GM18498 (cell line): ENCODE results near the gene YIF1A.
"Not testable (repeated sequence)": the region's sequence is repeated elsewhere in the genome, so short reads cannot be mapped to it uniquely, and the experiment has no call there.

Experiments used
- ATAC-seq: cut with Tn5 transposase; IDR thresholded peaks from one replicate; pipeline ENCODE4 v1.9.1; 2021; ENCODE audit warnings: mild to moderate bottlenecking, moderate library complexity; ENCODE audit not compliant: unreplicated experiment

Gene YIF1A

GRCh38 chr11:66311965-66312548 is 23.1 kb upstream of the YIF1A start:
- ATAC-seq: peak; percentile 73

DNA sequence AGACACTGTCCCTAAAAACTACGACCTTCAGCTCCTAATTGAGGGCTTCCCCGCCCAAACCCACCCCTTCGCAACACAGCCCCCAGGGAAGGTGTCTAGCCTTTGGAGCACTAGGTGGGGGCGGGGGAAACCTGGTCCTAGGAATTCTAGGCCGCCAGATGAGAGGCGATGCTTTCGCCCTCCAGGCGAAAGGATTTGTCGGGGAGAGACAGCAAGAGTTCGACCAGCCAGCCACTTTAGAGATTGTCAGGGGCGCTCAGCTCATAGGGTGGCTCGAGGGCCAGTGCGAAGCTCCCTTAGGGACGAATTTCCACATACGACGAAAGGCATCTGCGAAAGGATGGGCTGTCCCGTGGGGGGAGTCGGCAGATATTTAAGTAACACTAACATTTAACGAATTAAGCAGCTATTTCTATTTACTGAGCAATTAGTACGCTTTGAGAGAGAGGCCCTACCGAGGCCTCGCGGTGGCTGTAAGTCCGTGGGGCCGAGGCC is 22.6 kb upstream of the YIF1A start:
- no peak for ATAC-seq

DNA sequence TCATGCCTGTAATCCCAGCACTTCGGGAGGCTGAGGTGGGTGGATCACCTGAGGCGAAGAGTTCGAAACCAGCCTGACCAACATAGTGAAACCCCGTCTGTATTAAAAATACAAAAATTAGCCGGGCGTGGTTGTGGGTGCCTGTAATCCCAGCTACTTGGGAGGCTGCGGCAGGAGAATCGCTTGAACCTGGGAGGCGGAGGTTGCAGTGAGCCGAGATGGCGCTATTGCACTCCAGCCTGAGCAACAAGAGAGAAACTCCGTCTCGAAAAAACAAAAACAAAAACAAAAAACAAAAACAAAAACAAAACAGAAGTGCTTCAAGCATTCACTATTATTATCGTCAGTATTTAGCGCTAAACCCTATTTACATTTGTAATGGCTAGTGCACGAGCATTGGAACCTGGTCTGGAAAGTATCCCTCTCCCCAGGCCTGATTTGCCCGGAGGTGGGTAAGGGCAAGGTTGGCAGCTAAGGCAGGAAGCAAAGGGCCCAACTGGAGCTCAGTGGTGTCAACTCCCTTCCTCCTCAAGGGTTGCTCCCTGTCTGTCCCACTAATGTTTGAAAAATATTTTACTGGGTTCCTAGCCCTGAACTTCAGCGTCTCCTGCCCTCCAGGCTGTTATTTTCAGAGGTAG is 22.0 kb upstream of the YIF1A start:
- not testable (repeated sequence) for ATAC-seq

DNA sequence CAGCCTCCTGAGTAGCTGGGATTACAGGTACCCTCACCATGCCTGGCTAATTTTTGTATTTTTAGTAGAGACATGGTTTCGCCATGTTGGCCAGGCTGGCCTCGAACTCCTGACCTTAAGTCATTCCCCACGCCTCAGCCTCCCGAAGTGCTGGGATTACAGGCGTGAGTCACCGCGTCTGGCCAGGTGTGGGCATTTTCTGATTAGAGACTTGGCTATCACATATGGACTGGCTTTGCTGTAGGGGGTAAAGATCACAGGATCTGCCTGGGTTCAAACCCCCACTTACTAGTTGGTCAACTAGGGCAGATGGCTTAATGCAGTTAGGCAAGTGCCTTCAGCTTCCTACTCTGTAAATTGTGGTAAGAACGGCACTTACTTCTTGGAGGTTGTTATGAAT is 21.4 kb upstream of the YIF1A start:
- no peak for ATAC-seq

GRCh38 chr11:66309475-66309874 is 20.5 kb upstream of the YIF1A start:
- no peak for ATAC-seq

DNA sequence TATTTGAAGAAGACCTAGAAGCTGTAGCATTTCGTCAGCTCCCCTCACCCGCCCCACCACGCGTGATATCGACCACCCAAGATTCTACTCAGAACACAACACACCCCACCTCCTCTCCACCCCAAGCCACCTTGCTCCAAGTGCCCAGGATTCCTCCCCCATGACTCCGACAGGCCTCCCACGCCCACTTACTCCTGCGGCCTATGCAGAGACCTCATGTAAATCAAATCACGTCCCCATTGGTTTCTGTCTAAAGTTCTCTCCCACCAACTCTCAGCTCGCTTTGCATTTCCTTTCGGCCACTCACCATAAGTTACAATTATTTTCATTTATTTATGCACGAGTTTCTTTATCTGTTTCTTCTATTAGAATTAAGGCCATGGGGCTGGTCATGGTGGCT is 13.7 kb upstream of the YIF1A start:
- no peak for ATAC-seq

DNA sequence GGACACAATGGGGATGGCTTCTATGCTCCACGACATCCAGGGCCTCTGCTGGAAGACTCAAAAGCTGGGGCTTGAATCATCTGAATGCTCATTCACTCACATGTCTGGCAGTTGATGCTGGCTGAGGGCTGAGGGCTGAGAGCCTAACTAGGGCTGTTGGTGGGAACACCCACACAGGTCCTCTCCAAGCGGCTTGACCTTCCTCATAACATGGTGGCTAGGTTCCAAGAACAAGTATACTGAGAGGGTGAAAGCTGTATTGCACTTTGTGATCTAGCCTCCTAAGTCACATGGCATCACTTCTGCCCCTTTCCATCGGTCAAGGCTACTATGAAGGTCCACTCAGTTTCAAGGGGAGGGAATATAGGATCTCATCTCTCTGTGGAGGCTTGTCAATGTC is 10.2 kb upstream of the YIF1A start:
- no peak for ATAC-seq

GRCh38 chr11:66297610-66298009 is 8.7 kb upstream of the YIF1A start:
- ATAC-seq: no peak

- no peak for ATAC-seq
Measured at GRCh38 chr11:66294626-66295620, 6.0 kb upstream of the YIF1A start.

- ATAC-seq: no peak
Measured at GRCh38 chr11:66293777-66294625, 5.1 kb upstream of the YIF1A start.

DNA sequence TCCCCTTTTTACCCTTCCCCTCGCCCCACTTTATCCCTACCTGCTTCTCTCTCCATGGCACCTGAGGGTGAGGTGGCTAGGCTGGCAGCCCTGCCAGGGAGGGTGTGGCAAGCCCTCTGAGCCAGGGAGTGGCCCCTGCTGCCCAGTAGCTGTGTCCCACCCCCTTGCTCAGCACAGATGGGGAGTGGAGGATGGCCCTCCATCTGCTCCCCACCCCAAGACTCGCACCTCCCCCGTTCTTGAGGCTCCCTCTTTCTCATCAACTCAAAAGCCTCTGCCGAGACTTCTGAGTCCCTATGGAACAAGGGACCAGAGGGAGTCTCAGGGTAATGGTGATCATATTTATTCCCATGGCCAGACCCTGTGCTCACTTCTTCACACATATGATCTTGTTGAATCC is 4.4 kb upstream of the YIF1A start:
- ATAC-seq: no peak

DNA sequence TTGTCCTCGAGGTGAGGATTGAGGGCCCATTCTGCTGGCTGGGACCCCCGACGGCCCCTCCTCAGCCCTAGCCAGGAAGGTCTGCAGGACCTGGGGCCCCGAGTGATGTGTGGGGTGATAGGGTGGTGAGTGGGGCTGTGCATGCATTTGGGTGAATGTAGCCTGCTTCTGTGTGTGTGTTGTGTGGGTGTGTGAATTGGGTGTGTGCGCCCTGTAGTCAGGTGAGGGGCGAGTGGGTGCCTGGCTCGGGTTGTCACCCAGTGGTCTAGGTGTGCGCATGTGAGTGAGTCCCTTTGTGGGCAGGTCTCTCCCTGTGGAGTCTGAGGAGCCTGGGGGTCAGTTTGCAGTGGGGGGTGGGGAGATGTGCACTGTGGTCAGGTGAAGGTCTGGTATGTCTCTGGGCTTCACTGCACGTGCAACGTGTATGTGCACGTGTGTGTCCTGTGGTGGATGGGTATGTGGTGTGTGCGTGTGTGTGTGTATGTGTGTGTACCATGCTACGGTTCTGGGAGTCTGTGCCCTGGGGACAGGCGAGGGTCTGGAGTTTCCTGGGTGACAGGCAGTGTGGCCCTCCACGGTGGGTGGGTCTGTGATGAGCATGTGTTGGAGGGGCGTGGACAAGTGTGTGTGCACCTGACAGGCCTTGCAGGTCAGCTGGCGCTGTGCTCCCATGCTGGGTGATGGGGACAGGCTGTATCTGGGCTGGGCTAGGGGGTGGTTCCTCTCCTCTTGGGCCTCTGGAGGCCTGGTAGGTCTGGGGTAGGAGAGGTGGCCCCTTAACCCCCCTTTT is 3.8 kb upstream of the YIF1A start:
- ATAC-seq: no peak

- ATAC-seq: no peak
Measured at GRCh38 chr11:66291706-66292542, 3.0 kb upstream of the YIF1A start, which contains the start of gene TMEM151A. Gene TMEM151A, plus strand, starts transcription at chr11:66291894. Its CDS starts 120 bp downstream, at chr11:66292014.

- no peak for ATAC-seq
Measured at GRCh38 chr11:66291303-66291705, 2.4 kb upstream of the YIF1A start.

GRCh38 chr11:66290330-66290621 is 1.3 kb upstream of the YIF1A start:
- no peak for ATAC-seq

GRCh38 chr11:66289548-66290329 is 796 bp upstream of the YIF1A start:
- ATAC-seq: peak; percentile 45

DNA sequence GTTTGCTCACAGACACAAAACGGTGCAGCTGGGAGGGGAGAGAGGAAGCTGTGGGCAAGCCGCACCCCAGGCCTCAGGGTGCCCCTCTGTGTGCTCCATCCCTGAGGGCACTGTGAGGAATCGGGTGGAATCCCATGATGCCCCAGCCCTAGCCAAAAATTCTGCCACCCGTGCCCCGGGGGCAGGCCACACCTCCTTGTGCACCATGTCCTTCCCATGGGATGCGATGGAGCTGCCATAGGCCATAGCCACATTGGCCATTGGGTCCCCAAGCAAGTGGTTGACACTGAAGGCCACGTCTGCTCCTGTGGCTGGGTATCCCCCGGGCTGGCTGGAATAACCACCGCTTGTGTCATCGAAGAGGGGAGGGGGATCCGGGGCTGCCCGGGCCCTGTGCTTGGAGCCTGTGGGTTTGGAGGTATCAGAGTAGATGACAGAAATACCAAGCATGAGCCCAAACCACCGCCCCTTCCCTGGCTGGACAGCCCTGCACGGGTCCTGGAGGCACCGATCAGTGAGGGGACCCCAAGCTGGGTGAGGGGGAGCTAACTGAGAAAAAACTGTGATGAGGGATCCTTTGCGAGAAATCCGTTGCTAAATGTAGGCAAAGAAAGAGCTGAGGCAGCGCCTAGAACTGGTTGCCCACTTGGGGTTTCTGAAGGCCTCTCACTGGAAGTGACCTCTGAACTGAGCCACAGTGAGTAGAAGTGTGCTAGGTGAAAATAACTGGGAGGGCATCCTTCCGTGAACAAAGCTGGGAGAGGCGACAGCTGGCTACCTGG is 863 bp downstream of the YIF1A start:
- ATAC-seq: no peak
